ENCODE measurements around the gene SH3BP4.

- TF ChIP-seq POLR2AphosphoS5 (IDR thresholded peaks at IDR 0.05; ENCODE audit: low read depth, low read length) = no peak
- TF ChIP-seq POLR2A (IDR thresholded peaks at IDR 0.05; ENCODE audit: low read depth, low read length) = no peak
- TF ChIP-seq POU2F2 (IDR thresholded peaks at IDR 0.05; ENCODE audit: low read depth, low read length) = no peak
- no peak for TF ChIP-seq TAF1 (IDR thresholded peaks at IDR 0.05; ENCODE audit: low read depth, low read length)
- TF ChIP-seq PAX5 (IDR thresholded peaks at IDR 0.05; ENCODE audit: insufficient read depth, low read length, severe bottlenecking) = no peak
- no peak for TF ChIP-seq SPI1 (IDR thresholded peaks at IDR 0.05; ENCODE audit: low read depth, low read length)
Measured at GRCh38 chr2:235096447-235096846, 144.6 kb downstream of the SH3BP4 start.
